Esophagus squamous epithelium (tissue), 5 donors: Measurements from ENCODE around the gene PLXND1. TPM values are rescaled to one million over a fixed set of nuclear protein-coding genes. Genes with fewer than 3 reads are reported as not detected.
A peak's percentile ranks its signal among the peaks of the same experiment; 100 is the strongest.

Experiments used
- DNase-seq: peaks from one replicate; lab custom pipeline; 2025; lab: John Stamatoyannopoulos, UW
- H3K27ac ChIP-seq, 4 donors: fragments of 200-600 bp; sonication (generic); one replicate each; pipeline ENCODE4 v1.5.1; 2016 to 2019; ENCODE audit warnings: mild to moderate bottlenecking in 1 of 4
- H3K27me3 ChIP-seq, 4 donors: fragments of 200-600 bp; sonication (generic); 1 replicate in 3 of 4; 2 replicates in 1 of 4; pipeline versions ENCODE4 v1.5.1 to v1.6.0; 2017 to 2021; ENCODE audit warnings: antibody characterized with exemption in 1 of 4
- H3K36me3 ChIP-seq, 3 donors: fragments of 200-600 bp; sonication (generic); one replicate each; pipeline ENCODE4 v1.5.1; 2016 to 2019
- H3K4me1 ChIP-seq, 3 donors: fragments of 200-600 bp; sonication (generic); one replicate each; pipeline ENCODE4 v1.5.1; 2017 to 2019
- H3K4me3 ChIP-seq, 4 donors: fragments of 200-600 bp; sonication (generic); 1 replicate in 3 of 4; 2 replicates in 1 of 4; pipeline ENCODE4 v1.5.1; 2016 to 2019; ENCODE audit warnings: mild to moderate bottlenecking in 2 of 4, moderate library complexity in 1 of 4
- H3K9me3 ChIP-seq, 3 donors: fragments of 200-600 bp; sonication (generic); one replicate each; pipeline ENCODE4 v1.5.1; 2016 to 2019
- POLR2A ChIP-seq, 4 donors: fragments of 450-650 bp; IDR thresholded peaks; one replicate each; pipeline ENCODE4 v1.6.1; 2017; ENCODE audit warnings: antibody characterized with exemption in 4 of 4, mild to moderate bottlenecking in 4 of 4, moderate library complexity in 3 of 4
- WGBS, 2 donors: methylation state at CpG; one replicate each; pipeline ENCODE4 v1.1.5; 2018; 5-methylcytosine and 5-hydroxymethylcytosine counted together
- intact Hi-C: fragments of 100-400 bp; cut with DNase I; formaldehyde crosslinking; loops from one replicate; pipeline ENCODE4 v1.15.0; 2022
- total RNA-seq, 4 donors: library from RNA; depleted of rRNA; stranded (reverse); fragments of >200 nt; gene quantifications; one replicate each; pipeline ENCODE4 v1.1.0, GENCODE V29; 2016
- TF ChIP-seq, protein P1 (sequence below), 6 experiments: fragments of 450-650 bp in 4 of 6; fragments of 200-600 bp in 2 of 6; sonication (generic) in 2 of 6; IDR thresholded peaks; one replicate each; pipeline ENCODE4 v1.5.1; 2016 to 2019; ENCODE audit warnings: antibody characterized with exemption in 6 of 6, mild to moderate bottlenecking in 4 of 6, moderate library complexity in 4 of 6
- donor health status: DM: yes; HTN: yes; CAD: no.

Gene PLXND1
- total RNA-seq, 4 donors from 2014 or later, result 4.5 to 66.0 (median 24.4) TPM

- DNase-seq, result no peak
- no peaks in the 10 kb centered on the region for H3K27me3 ChIP-seq
- no peaks in the 10 kb centered on the region for H3K9me3 ChIP-seq
- 60 to 69% methylated on average over 4 to 8 of the region's 8 CpGs for WGBS, 2 donors
- H3K4me1 ChIP-seq, result peaks cover 28 to 97% (median 73%) of the 10 kb centered on the region in 3 donors
- TF ChIP-seq, protein P1, sequence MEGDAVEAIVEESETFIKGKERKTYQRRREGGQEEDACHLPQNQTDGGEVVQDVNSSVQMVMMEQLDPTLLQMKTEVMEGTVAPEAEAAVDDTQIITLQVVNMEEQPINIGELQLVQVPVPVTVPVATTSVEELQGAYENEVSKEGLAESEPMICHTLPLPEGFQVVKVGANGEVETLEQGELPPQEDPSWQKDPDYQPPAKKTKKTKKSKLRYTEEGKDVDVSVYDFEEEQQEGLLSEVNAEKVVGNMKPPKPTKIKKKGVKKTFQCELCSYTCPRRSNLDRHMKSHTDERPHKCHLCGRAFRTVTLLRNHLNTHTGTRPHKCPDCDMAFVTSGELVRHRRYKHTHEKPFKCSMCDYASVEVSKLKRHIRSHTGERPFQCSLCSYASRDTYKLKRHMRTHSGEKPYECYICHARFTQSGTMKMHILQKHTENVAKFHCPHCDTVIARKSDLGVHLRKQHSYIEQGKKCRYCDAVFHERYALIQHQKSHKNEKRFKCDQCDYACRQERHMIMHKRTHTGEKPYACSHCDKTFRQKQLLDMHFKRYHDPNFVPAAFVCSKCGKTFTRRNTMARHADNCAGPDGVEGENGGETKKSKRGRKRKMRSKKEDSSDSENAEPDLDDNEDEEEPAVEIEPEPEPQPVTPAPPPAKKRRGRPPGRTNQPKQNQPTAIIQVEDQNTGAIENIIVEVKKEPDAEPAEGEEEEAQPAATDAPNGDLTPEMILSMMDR (IDR thresholded peaks at IDR 0.05), result no peak
- TF ChIP-seq POLR2A (IDR thresholded peaks at IDR 0.05), result no peak
- intact Hi-C loops, result no loop called here
- peak overlapping the region in 1 of 4 donors; percentile 10 for H3K4me3 ChIP-seq
- peaks cover 0 to 14% (median 0%) of the 10 kb centered on the region in 3 donors for H3K36me3 ChIP-seq
- peak overlapping the region; percentile 72 to 92 (median 78) for H3K27ac ChIP-seq
Measured at GRCh38 chr3:129591932-129592331, 14.5 kb downstream of the PLXND1 start.

DNA sequence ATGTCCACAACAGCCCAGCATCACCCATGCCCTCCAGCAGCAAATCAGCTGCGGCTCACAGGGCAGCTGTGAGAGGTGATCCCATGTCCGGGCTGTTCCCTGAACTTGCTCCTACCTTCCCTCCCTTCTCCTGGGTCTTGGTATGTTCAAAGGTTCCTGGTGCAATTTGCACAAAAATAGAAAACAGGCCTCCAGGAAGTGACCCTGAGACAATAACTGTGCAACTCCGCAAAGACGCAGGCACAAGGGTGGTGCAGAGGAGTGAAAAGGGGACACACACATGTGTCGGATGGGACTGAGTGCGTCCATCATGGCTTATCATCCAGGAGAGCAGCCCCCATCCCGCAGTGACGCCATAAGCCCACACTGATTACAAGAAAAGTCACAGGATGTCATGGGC, 16.3 kb downstream of the PLXND1 start:
- Histone ChIP-seq H3K4me1 (peaks cover 17 to 86% (median 62%) of the 10 kb centered on the region in 3 donors), H3K27ac (peak overlapping the region in 3 of 4 donors; percentile 33 to 46 (median 39)), H3K4me3 (no peak overlapping the region), H3K9me3 (no peaks in the 10 kb centered on the region), H3K27me3 (no peaks in the 10 kb centered on the region), H3K36me3 (peaks cover 0 to 31% (median 8%) of the 10 kb centered on the region in 3 donors)
- no peak for DNase-seq
- intact Hi-C loops, result no loop called here
- 68 to 78% methylated on average over 7 to 8 of the region's 8 CpGs for WGBS, 2 donors
- no peak for TF ChIP-seq POLR2A (IDR thresholded peaks at IDR 0.05)
- TF ChIP-seq, protein P1 (IDR thresholded peaks at IDR 0.05), result no peak

- Histone ChIP-seq H3K36me3 (peaks cover 0 to 56% (median 8%) of the 10 kb centered on the region in 3 donors), H3K27ac (peak overlapping the region in 3 of 4 donors; percentile 53 to 68 (median 56)), H3K9me3 (no peaks in the 10 kb centered on the region), H3K4me3 (no peak overlapping the region), H3K27me3 (no peaks in the 10 kb centered on the region), H3K4me1 (peaks cover 14 to 60% (median 41%) of the 10 kb centered on the region in 3 donors)
- no peak for TF ChIP-seq POLR2A (IDR thresholded peaks at IDR 0.05)
- TF ChIP-seq, protein P1 (IDR thresholded peaks at IDR 0.05), result no peak
- 85 to 92% methylated on average over 4 to 5 of the region's 10 CpGs for WGBS, 2 donors
- no peak for DNase-seq
- intact Hi-C loops, result no loop called here
Measured at GRCh38 chr3:129587566-129588210, 18.8 kb downstream of the PLXND1 start.

DNA sequence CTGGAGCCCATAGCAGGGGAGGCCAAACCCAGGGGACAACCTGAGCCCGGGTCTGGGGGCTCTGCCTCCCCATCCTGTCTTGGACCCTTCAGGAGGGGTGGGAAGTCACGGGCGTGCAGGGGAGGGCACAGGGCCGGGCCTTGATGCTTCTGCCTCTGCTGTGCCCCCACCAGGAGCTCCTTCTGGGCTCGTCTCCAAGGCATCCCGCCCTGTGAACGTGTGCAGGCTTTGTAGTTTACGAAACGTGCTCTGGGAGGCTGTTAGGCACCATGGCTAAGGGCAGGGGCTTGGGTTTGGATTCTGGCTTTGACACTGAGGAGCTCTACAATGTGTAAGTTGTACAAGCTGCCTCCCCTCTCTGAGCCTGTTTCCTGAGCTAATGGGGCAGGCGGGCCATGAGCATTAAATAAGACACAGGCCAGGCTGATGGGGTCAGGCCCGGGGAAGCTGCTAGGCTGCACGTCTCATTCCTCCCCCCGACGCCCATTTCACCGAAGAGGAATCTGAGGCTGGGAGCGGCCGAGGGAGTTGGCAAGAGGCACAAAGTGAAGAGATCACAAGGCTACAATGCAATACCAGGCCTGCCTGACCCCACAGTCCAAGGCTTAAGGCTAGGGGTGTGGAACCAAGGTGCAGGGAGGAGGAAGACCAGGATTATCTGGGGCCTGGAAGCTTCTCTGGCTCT, 19.6 kb downstream of the PLXND1 start:
- intact Hi-C loops, result no loop called here
- TF ChIP-seq, protein P1 (IDR thresholded peaks at IDR 0.05), result no peak
- no peak for TF ChIP-seq POLR2A (IDR thresholded peaks at IDR 0.05)
- no peak for DNase-seq
- H3K9me3 ChIP-seq, result no peaks in the 10 kb centered on the region
- no peak overlapping the region for H3K4me3 ChIP-seq
- 44 to 69% methylated on average over 5 to 11 of the region's 17 CpGs for WGBS, 2 donors
- H3K27ac ChIP-seq, result peak overlapping the region in 3 of 4 donors; percentile 53 to 68 (median 56)
- no peaks in the 10 kb centered on the region for H3K27me3 ChIP-seq
- peaks cover 14 to 52% (median 36%) of the 10 kb centered on the region in 3 donors for H3K4me1 ChIP-seq
- H3K36me3 ChIP-seq, result peaks cover 0 to 62% (median 8%) of the 10 kb centered on the region in 3 donors
